HFFc6 (cell line): Measurements from ENCODE around the gene BAHCC1. TPM values are rescaled to one million over a fixed set of nuclear protein-coding genes. Genes with fewer than 3 reads are reported as not detected.

Experiments
- DNase-seq: peaks from one replicate; pipeline ENCODE4 v3.0.0-alpha.2; 2018
- H3K27ac Mint-ChIP-seq: 2 replicates; pipeline ENCODE4 v1.8.0; 2020; ENCODE audit warnings: mild to moderate bottlenecking, mixed read lengths
- H3K27me3 Mint-ChIP-seq: 2 replicates; pipeline ENCODE4 v1.8.0; 2021; ENCODE audit warnings: mild to moderate bottlenecking, moderate library complexity, mixed read lengths; ENCODE audit not compliant: insufficient read depth
- H3K36me3 Mint-ChIP-seq: 2 replicates; pipeline ENCODE4 v1.8.0; 2021; ENCODE audit warnings: low read depth, mixed read lengths
- H3K4me1 Mint-ChIP-seq: 2 replicates; pipeline ENCODE4 v1.8.0; 2020; ENCODE audit warnings: low read depth, mixed read lengths
- H3K4me3 Mint-ChIP-seq: 2 replicates; pipeline ENCODE4 v1.8.0; 2020; ENCODE audit warnings: mild to moderate bottlenecking, moderate library complexity, mixed read lengths
- H3K9me3 Mint-ChIP-seq: 2 replicates; pipeline ENCODE4 v1.8.0; 2020; ENCODE audit warnings: mild to moderate bottlenecking, mixed read lengths
- total RNA-seq, 6 experiments: library from RNA; stranded (reverse); fragmentation: NEBNext Ultra II Directional; extraction: Animal tissue kit (Norgen Biotek cat#: 25700); gene quantifications; 2 replicates in 1 of 6; 3 replicates in 5 of 6; pipeline ENCODE4 v1.2.3, GENCODE V29; 2021
- TF ChIP-seq, protein P1 (sequence below): fragments of 200-600 bp; sonication (generic); IDR thresholded peaks from 2 replicates; pipeline ENCODE4 v1.5.0; 2021; ENCODE audit warnings: antibody characterized with exemption, mild to moderate bottlenecking

Gene BAHCC1
- total RNA-seq, 6 experiments from 2014 or later, result 7.3 to 9.7 (median 8.3) TPM

DNA sequence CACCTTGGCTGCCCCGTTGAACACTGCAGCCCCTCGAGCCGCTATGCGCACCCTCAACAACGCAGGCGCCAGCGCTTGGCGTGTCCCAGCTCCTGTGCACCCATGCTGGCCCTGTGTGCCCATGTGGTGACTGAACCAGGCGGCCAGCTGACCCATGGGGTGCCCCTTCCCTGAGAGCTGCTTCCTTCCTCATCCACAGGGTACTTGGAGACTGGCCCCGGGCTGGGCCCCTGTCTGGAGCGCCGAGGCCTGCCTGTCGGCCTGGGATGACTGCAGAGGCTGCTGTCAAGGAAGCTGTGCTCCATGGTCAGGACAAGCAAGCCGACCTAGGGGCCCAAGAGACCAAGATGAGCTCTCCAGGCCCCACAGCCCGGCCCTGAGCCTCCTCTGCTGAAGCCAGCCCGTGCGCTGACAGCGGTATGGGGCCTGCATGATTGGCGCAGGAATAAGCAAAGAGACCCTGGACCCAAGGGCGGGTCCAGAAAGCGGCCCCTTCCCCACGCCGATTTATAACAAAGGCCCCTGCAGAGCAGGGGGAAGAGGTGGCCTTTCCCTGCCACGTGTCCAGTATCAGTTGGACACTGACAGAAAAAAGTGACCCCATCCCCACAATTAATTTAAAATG is 21.6 kb upstream of the BAHCC1 start:
- TF ChIP-seq, protein P1, sequence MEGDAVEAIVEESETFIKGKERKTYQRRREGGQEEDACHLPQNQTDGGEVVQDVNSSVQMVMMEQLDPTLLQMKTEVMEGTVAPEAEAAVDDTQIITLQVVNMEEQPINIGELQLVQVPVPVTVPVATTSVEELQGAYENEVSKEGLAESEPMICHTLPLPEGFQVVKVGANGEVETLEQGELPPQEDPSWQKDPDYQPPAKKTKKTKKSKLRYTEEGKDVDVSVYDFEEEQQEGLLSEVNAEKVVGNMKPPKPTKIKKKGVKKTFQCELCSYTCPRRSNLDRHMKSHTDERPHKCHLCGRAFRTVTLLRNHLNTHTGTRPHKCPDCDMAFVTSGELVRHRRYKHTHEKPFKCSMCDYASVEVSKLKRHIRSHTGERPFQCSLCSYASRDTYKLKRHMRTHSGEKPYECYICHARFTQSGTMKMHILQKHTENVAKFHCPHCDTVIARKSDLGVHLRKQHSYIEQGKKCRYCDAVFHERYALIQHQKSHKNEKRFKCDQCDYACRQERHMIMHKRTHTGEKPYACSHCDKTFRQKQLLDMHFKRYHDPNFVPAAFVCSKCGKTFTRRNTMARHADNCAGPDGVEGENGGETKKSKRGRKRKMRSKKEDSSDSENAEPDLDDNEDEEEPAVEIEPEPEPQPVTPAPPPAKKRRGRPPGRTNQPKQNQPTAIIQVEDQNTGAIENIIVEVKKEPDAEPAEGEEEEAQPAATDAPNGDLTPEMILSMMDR, result no peak
- no peaks in the 10 kb centered on the region for H3K9me3 Mint-ChIP-seq
- DNase-seq, result no peak

DNA sequence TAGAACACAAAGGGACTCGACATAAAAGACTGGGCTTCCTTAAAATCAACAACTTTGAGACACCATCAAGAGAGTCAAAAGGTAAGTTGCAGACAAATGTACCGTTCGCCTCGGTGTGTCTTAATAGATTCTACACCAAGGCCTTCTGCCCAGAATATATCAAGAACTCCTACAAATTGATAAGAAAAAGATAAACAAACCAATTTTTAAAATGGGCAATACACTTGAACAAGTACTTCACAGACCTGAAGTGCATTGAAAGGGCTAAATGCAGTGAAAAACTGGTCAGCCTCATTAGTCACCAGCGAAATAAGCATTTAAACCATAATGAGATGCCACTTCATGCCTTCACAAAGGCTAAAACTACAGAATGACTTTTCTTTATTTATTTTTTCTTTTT is 20.4 kb upstream of the BAHCC1 start:
- Mint-ChIP-seq H3K27me3 (peaks cover 7% of the 10 kb centered on the region), H3K36me3 (no peaks in the 10 kb centered on the region), H3K4me1 (peaks cover 7% of the 10 kb centered on the region), H3K4me3 (no peak overlapping the region), H3K9me3 (no peaks in the 10 kb centered on the region), H3K27ac (no peak overlapping the region)
- TF ChIP-seq, protein P1, result no peak
- DNase-seq, result no peak

More for the DNA sequence above, 21.6 kb upstream of the BAHCC1 start:
- H3K27me3 Mint-ChIP-seq, result peaks cover 14% of the 10 kb centered on the region
- H3K27ac Mint-ChIP-seq, result no peak overlapping the region
- H3K36me3 Mint-ChIP-seq, result no peaks in the 10 kb centered on the region
- no peak overlapping the region for H3K4me3 Mint-ChIP-seq
- H3K4me1 Mint-ChIP-seq, result peaks cover 7% of the 10 kb centered on the region

DNA sequence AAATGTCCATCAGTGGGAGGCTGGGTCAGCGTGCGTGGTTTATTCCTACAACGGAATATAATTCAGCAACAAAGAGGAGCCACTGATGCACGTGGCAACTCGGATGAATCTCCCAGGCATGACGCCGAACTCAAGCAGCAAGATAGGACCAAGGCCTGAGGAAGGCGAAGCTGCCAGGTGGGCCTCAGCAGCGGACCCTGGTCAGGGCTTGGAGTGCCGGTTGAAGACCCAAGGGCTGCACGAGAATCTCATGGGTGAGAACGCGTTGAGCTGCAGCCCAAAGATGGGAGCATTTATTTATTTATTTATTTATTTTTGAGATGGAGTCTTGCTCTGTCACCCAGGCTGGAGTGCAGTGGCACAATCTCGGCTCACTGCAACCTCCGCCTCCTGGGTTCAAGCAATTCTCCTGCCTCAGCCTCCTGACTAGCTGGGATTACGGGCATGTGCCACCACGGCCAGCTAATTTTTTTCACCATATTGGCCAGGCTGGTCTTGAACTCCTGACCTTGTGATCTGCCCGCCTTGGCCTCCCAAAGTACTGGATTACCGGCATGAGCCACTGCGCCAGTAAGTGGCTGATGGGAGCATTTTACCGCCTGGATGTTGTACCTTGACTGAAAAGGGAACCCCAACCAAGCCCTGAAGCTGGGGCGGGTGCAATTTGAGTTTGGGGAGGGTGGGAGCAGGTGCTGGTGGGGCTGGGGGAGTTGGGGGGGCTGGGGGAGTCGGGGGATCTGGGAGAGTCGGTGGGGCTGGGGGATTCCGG is 18.1 kb upstream of the BAHCC1 start:
- no peak overlapping the region for H3K4me3 Mint-ChIP-seq
- TF ChIP-seq, protein P1, result no peak
- no peak for DNase-seq

DNA sequence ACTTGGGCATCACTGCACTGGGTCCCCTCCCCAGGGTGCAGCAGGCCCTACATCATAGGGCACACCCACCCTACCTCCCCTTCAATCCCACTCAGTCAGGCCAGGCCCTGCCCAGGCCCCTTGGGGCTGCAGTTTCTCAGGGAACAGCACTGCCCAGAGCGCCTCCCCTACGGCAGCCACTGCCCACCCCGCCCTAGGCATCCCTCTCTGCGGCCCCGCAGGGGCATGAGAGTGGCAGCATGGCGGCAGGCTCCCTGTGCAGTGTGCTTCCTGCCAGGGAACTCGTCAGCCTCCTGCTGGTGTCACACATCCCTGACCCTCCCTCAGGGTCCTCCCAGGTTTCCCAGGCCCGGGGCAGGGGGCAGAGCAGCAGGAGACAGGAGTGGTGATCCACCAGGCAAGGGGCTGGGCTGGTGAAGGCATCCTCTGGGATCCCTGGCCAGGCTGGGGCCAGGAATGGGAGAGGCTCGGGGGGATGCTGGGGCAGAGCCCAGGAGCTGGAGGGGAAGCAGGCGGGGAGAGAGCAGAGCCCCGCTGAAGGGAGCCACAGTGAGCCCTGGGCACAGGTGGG is 16.2 kb upstream of the BAHCC1 start:
- DNase-seq, result no peak
- Mint-ChIP-seq H3K27ac (no peak overlapping the region), H3K9me3 (no peaks in the 10 kb centered on the region), H3K36me3 (no peaks in the 10 kb centered on the region), H3K27me3 (peaks cover 2% of the 10 kb centered on the region), H3K4me1 (no peaks in the 10 kb centered on the region), H3K4me3 (no peak overlapping the region)
- TF ChIP-seq, protein P1, result no peak

More for the DNA sequence above, 18.1 kb upstream of the BAHCC1 start:
- no peaks in the 10 kb centered on the region for H3K9me3 Mint-ChIP-seq
- peaks cover 2% of the 10 kb centered on the region; the same call in 1 of the 2 replicates for H3K27me3 Mint-ChIP-seq
- peaks cover 7% of the 10 kb centered on the region for H3K4me1 Mint-ChIP-seq
- H3K36me3 Mint-ChIP-seq, result no peaks in the 10 kb centered on the region
- no peak overlapping the region for H3K27ac Mint-ChIP-seq

DNA sequence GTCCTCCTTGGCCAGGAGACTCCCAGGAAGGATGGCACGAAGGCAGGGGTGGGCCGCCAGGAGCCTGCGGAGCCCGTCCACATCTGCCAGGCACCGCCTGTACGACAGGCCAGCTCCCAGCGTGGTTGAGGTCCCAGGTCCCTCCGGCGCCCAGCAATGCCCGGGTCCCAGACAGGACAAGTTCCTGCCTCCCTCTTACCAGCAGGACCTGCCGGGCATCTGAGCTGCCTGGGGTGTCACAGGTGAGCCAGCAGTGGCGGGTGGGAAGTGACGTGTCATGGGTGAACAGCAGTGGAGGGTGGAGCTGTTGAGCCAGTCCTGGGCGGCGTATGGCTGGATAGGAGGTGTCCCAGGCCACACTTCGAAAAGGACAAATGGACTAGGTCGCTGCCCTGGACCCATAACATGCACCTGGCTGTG is 15.7 kb upstream of the BAHCC1 start:
- no peaks in the 10 kb centered on the region for H3K36me3 Mint-ChIP-seq
- H3K4me1 Mint-ChIP-seq, result no peaks in the 10 kb centered on the region
- no peak overlapping the region for H3K27ac Mint-ChIP-seq
- H3K4me3 Mint-ChIP-seq, result no peak overlapping the region
- TF ChIP-seq, protein P1, result no peak
- no peaks in the 10 kb centered on the region for H3K9me3 Mint-ChIP-seq
- H3K27me3 Mint-ChIP-seq, result peaks cover 2% of the 10 kb centered on the region
- no peak for DNase-seq
